GM21423 (cell line): ENCODE measurements around the gene MAGEB17.

Experiments used
- ATAC-seq: cut with Tn5 transposase; IDR thresholded peaks from one replicate; pipeline ENCODE4 v1.9.1; 2021; ENCODE audit warnings: mild to moderate bottlenecking, moderate library complexity; ENCODE audit not compliant: unreplicated experiment

Gene MAGEB17

DNA sequence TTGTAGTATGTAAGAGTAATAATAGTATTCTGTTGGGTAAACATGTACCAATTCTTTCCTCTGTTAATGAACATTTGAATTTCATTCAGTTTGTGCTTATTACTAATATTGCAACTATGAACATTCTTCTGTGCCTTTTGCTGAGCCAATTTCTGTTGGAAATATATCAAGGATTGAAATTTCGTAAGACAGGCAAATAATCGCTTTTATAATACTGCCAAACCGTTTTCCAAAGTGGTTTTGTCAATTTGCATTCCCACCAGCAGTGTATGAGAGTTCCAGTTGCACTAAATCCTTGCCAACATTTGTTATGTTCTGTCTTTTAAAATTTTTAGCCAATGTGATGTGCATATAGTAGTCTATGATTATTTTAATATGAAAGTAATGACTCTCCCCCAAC, 38.6 kb downstream of the MAGEB17 start:
- no peak for ATAC-seq

DNA sequence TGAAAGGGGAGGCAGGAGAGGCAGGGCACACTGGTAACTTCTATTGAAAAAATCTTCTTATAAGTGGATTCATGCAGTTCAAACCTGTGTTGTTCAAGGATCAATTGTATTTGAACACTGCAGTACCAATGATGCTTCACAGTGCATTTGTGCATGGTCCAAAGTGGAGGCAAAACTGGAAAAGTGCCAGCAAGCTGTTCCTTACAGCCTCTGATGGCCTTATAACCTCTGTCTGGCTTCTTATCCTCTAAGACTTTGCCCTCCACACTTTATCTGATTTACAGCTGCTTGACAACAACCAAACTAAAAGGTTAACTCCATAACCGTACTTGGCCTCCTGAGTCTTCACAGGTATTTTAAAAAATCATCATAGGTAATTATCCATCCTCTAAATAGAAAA, 40.4 kb downstream of the MAGEB17 start:
- no peak for ATAC-seq

DNA sequence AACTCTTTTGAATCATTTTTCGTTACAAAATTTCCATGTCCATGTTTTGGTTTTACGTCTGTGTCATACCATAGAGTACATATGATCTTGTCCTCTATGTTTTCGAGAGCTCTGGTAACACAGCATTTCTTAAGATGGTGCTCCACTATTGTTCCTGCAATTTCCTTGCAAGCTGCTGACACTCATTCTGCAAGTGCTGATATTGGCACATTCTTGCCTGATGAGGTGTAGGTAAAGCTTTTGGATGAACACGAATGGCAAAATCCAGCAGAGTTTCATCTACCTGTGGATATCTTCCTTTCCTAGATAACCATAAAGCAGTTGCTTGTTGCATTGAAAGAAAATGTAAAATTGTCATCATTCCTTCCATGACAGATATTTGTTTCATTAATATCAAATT, 41.3 kb downstream of the MAGEB17 start:
- ATAC-seq = no peak

DNA sequence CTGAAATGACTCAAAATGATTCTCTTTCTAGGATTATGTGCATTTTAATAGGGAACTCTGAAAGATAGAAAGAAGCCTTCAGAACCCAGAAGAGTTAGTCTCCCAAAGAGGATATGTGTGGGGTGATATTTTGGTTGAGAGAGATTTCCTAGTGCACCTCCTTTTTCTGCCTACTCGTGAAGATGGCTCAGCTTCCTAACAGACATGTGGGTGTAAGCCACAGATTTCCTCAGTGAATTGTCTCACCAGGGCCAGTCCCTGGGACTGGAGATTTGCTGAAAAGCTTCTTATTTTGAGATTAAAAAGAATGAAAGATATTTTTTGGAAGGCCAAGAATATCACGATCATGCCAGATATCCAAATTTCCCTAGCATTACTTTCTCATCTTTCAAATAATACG, 42.8 kb downstream of the MAGEB17 start:
- no peak for ATAC-seq

DNA sequence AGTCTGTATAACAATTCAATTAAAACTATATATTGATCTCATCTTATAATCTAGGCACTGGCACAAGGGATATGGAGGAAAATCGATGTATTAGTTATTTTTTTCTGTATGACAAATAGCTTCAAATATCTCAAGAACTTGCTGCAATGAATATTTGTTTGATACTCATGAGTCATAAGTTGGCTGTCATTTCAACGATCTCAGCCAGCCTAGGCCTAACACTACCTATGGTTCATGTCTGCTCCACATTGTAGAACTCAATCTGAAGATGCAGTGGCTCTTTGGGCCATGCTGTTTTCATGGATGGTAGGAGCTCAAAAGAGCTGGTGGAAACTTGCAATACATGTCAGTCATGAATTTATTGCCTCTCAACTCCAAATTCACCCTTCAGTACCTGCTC, 44.7 kb downstream of the MAGEB17 start:
- no peak for ATAC-seq

DNA sequence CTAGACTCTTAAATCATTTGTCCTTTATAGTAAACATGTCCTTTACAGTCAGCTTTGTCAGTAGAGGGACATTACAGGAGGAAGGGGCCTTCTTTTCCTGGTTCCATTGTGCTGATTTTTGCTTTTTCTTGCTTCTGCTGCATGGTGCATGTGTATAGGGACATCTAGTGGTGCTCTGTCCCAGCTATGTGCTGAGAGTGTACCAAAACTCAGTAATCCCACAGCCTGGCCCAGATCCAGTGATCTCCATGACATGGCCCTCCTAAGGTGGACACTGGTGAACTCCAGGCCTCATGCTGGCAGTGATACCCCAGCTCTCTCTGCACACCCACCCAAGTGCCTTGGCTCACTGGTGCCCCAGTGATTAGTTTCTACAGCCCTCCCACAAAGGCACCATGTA, 45.2 kb downstream of the MAGEB17 start:
- ATAC-seq = no peak

DNA sequence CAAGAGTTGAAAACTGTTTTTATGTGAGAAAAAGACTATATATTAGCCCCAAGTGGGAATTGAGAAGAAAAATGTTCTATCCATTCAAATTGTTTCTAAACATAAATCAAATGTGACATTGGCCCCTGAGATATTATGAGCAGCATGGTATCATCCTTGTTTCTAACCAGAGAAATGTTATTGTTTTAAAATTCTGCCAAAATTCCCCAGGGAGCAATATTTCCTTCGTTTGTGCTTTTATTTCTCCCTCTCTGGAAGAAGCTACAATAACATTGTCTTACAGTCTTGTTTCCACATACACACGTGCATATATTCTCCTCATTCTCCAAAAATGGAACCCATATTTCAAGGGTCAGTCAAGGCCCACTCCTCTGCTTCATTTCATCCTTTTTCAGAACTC, 46.7 kb downstream of the MAGEB17 start:
- ATAC-seq = no peak

DNA sequence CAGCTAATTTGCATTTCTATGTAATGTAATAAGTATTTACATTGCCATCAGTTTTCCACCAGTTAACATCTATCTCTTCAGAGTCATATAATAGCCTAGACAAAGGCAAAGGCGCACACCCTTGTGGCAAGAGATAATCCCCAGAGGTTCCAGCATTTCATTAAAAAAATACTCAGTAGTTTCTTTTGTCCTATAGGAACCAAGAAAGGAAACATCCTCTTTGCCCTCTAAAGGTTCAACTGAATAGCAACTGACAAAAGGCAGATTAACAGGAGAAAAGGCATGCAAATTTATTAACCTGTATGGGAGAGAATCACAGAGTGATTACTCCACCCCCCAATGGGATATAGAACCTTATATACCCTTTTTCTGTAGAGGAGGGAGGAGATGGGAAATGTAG, 48.4 kb downstream of the MAGEB17 start:
- ATAC-seq = no peak
